Chondrocyte (in vitro differentiated cells): ENCODE measurements around the gene PTPDC1. TPM values are rescaled to one million over a fixed set of nuclear protein-coding genes. Genes with fewer than 3 reads are reported as not detected.
"Not testable (repeated sequence)": the region's sequence is repeated elsewhere in the genome, so short reads cannot be mapped to it uniquely, and the experiment has no call there.

Experiments used
- DNase-seq: peaks from one replicate; pipeline ENCODE4 v3.0.0; 2021; ENCODE audit warnings: mixed read lengths, low spot score
- H3K27ac Mint-ChIP-seq: one replicate; pipeline ENCODE4 v1.8.0; 2021; ENCODE audit warnings: mild to moderate bottlenecking, moderate library complexity, mixed read lengths; ENCODE audit not compliant: unreplicated experiment
- H3K27me3 Mint-ChIP-seq: 2 replicates; pipeline ENCODE4 v1.8.0; 2021; ENCODE audit warnings: low read depth, mixed read lengths
- H3K36me3 Mint-ChIP-seq: 2 replicates; pipeline ENCODE4 v1.8.0; 2021; ENCODE audit warnings: low read depth, mixed read lengths
- H3K4me1 Mint-ChIP-seq: 2 replicates; pipeline ENCODE4 v1.8.0; 2021; ENCODE audit warnings: low read depth, mild to moderate bottlenecking, mixed read lengths
- H3K4me3 Mint-ChIP-seq: one replicate; pipeline ENCODE4 v1.8.0; 2021; ENCODE audit warnings: mild to moderate bottlenecking, moderate library complexity, mixed read lengths; ENCODE audit not compliant: unreplicated experiment
- H3K9me3 Mint-ChIP-seq: 2 replicates; pipeline ENCODE4 v1.8.0; 2021; ENCODE audit warnings: low read depth, mixed read lengths
- total RNA-seq: library from RNA; stranded (reverse); gene quantifications from 3 replicates; pipeline ENCODE4 v1.2.1, GENCODE V29; 2021
- TF ChIP-seq, protein P1 (sequence below): fragments of 200-600 bp; sonication (generic); IDR thresholded peaks from 2 replicates; pipeline ENCODE4 v1.5.0; 2021; ENCODE audit warnings: antibody characterized with exemption, mild to moderate bottlenecking, moderate library complexity

Gene PTPDC1
- total RNA-seq, 1 donor from 2014 or later, result 16.0 TPM

DNA sequence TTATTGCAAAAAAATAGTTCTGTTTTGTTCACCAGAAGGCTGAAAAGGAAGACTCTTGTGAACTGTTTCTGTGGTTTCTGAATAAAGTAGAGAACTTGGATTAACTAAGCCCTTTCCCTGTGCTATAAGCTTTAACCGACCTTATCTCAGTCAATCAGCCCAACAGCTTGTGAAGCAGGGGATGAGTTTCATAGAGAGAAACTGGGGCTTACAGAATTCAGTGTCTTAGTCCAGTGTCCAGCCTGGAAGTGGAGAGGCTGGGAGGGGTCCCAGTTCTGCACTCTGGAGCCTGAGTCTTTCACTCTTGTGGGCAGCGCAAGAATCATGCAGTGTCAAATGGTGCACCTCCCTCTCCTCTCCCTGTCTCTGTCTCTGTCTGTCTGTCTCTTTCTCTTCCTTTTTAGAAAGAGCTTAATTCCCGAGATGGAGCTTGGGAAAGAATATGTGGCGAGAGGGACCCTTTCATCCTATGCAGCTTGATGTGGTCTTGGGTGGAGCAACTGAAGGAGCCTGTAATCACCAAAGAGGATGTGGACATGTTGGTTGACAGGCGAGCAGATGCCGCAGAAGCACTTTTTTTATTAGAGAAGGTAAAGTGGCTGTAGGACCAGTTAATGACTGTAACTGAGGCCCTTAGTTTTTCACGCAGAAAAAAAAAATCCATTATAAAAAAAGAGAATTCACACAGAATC is 17.0 kb downstream of the PTPDC1 start:
- Mint-ChIP-seq H3K27ac (no peak overlapping the region), H3K4me3 (no peak overlapping the region), H3K9me3 (no peaks in the 10 kb centered on the region), H3K4me1 (peaks cover 16% of the 10 kb centered on the region), H3K27me3 (no peaks in the 10 kb centered on the region), H3K36me3 (peaks cover 23% of the 10 kb centered on the region)
- TF ChIP-seq, protein P1, sequence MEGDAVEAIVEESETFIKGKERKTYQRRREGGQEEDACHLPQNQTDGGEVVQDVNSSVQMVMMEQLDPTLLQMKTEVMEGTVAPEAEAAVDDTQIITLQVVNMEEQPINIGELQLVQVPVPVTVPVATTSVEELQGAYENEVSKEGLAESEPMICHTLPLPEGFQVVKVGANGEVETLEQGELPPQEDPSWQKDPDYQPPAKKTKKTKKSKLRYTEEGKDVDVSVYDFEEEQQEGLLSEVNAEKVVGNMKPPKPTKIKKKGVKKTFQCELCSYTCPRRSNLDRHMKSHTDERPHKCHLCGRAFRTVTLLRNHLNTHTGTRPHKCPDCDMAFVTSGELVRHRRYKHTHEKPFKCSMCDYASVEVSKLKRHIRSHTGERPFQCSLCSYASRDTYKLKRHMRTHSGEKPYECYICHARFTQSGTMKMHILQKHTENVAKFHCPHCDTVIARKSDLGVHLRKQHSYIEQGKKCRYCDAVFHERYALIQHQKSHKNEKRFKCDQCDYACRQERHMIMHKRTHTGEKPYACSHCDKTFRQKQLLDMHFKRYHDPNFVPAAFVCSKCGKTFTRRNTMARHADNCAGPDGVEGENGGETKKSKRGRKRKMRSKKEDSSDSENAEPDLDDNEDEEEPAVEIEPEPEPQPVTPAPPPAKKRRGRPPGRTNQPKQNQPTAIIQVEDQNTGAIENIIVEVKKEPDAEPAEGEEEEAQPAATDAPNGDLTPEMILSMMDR, result no peak
- no peak for DNase-seq

DNA sequence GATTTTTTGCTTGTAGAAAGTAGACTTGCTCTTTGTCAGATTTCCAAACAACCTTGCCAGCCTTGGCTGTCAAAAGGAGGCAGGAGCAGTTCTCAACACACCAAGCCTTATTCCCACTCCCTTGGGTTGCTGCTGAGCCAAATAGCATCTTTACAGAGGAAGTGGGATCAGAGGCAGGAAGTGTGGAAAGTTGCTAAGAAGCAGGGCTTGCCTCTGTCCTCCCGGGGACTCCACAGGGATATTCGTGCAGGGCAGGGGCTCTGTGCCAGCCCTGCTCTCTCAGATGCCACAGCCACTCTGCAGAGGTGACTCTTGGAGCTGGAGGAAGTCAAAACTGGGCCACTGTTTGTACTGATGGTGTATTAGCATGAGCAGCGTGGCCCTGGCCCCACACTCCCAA is 24.3 kb downstream of the PTPDC1 start:
- no peaks in the 10 kb centered on the region for H3K27me3 Mint-ChIP-seq
- TF ChIP-seq, protein P1, result no peak
- peaks cover 37% of the 10 kb centered on the region for H3K4me1 Mint-ChIP-seq
- peaks cover 6% of the 10 kb centered on the region for H3K9me3 Mint-ChIP-seq
- peak overlapping the region; percentile 32 for H3K27ac Mint-ChIP-seq
- H3K36me3 Mint-ChIP-seq, result peaks cover 9% of the 10 kb centered on the region
- DNase-seq, result no peak
- no peak overlapping the region for H3K4me3 Mint-ChIP-seq

DNA sequence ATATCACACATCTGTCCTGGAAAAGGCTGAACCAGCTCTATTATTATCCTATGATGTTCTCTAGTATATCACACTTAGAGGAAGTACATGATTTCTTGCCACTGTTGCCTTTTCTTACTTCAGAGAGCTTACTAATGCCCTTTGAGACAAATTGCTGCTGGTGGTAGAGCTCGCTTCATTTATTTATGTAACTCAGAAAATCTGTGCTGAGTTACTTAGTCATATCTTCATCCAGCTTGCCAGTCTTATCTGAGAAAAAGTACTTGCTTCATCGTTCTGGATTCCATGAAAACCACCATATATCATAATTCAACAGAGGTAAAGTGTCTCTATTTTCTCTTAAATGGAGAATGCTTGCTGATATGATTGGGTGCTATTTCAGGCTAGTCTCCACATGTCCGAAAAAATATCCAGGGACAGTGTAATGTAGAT is 26.6 kb downstream of the PTPDC1 start:
- H3K27ac Mint-ChIP-seq, result peak overlapping the region; percentile 84
- DNase-seq, result no peak
- TF ChIP-seq, protein P1, result no peak
- H3K4me3 Mint-ChIP-seq, result no peak overlapping the region
- H3K27me3 Mint-ChIP-seq, result no peaks in the 10 kb centered on the region
- peaks cover 6% of the 10 kb centered on the region for H3K9me3 Mint-ChIP-seq
- peaks cover 5% of the 10 kb centered on the region for H3K36me3 Mint-ChIP-seq
- peaks cover 37% of the 10 kb centered on the region for H3K4me1 Mint-ChIP-seq

- Mint-ChIP-seq H3K27me3 (no peaks in the 10 kb centered on the region), H3K4me1 (peaks cover 37% of the 10 kb centered on the region), H3K9me3 (peaks cover 6% of the 10 kb centered on the region), H3K27ac (peak overlapping the region; percentile 84), H3K4me3 (no peak overlapping the region), H3K36me3 (peaks cover 5% of the 10 kb centered on the region)
- DNase-seq, result no peak
- TF ChIP-seq, protein P1, result no peak
Observed at GRCh38 chr9:94111446-94111845, 27.2 kb downstream of the PTPDC1 start.

DNA sequence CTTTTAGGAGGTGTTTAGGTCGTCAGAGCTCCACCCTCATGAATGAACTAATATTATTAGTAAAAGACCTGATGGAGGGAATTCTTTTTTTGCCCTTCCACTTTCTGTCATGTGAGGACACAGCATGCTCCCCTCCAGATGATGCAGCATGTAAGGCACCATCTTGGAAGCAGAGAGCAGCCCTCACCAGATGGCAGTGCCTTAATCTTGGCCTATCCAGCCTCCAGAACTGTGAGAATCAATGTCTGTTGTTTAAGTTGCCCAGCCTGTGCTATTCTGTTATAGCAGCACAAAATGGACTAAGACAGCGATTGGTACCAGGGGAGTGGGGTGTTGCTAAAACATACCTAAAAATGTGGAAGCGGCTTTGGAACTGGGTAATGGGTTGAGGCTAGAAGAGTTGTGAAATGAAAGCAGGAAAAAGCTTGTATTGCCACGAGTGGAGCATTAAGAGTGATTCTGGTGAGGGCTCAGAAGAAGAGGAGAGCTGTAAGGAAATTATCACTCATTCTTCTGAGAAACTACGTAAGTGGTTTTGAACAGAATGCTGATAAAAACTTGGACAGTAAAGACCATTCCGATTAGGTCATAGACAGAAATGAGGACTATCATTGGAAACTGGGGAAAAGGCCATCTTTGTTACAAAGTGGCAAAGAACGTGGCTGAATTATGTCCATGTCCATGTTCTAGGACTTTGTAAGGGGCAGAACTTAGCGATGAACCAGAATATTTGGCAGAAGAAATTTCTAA is 28.6 kb downstream of the PTPDC1 start:
- no peak for DNase-seq
- Mint-ChIP-seq H3K9me3 (peaks cover 6% of the 10 kb centered on the region), H3K4me1 (peaks cover 29% of the 10 kb centered on the region), H3K27me3 (no peaks in the 10 kb centered on the region), H3K36me3 (peaks cover 5% of the 10 kb centered on the region), H3K27ac (peak overlapping the region; percentile 54), H3K4me3 (no peak overlapping the region)
- TF ChIP-seq, protein P1, result no peak

DNA sequence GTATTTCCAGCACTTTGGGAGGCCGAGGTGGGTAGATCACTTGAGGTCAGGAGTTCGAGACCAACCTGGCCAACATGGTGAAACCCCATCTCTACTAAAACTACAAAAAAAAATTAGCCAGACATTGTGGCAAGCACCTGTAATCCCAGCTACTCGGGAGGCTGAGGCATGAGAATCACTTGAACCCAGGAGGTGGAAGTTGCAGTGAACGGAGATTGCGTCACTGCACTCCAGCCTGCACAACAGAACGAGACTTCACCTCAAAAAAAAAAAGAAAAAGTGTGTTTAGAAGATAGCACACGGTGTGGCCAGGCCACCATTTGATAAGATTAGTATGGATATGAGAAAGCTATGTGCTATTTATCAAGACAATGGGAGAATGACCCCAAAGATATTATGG is 35.8 kb downstream of the PTPDC1 start:
- not testable (repeated sequence) for H3K4me1 Mint-ChIP-seq, H3K4me3 Mint-ChIP-seq, DNase-seq, H3K27me3 Mint-ChIP-seq, H3K27ac Mint-ChIP-seq
- H3K9me3 Mint-ChIP-seq, result peaks cover 17% of the 10 kb centered on the region
- H3K36me3 Mint-ChIP-seq, result peaks cover 19% of the 10 kb centered on the region
